Ishikawa (cell line): Measurements from ENCODE around the gene ADAM19.

Source experiments
- EP300 ChIP-seq: IDR thresholded peaks from 2 replicates; pipeline ENCODE4 v1.6.1; 2012; ENCODE audit warnings: borderline replicate concordance
- MAX ChIP-seq: IDR thresholded peaks from 2 replicates; pipeline ENCODE4 v1.6.1; 2012
- REST ChIP-seq: IDR thresholded peaks from 2 replicates; pipeline ENCODE4 v1.6.1; 2012; ENCODE audit warnings: low read depth, mild to moderate bottlenecking

- TF ChIP-seq REST = no peak
- no peak for TF ChIP-seq MAX
- no peak for TF ChIP-seq EP300
Measured at GRCh38 chr5:157449011-157449723, 126.4 kb downstream of the ADAM19 start.
